ENCODE data around the gene SDR42E2. TPM values are rescaled to one million over a fixed set of nuclear protein-coding genes. Genes with fewer than 3 reads are reported as not detected.
"Not testable (repeated sequence)": the region's sequence is repeated elsewhere in the genome, so short reads cannot be mapped to it uniquely, and the experiment has no call there.

The SDR42E2 gene
- 0.07 TPM in 1 of 2 replicates, not detected in the other for total RNA-seq

GRCh38 chr16:22161999-22162655, at the start of gene SDR42E2:
Gene SDR42E2, plus strand, starts transcription at chr16:22162506. Its CDS starts 3,077 bp downstream, at chr16:22165583.
- no peak for DNase-seq (ENCODE audit: low read depth, low spot score)

GRCh38 chr16:22116095-22116700, 46.1 kb upstream of the SDR42E2 start:
- no peak for DNase-seq (ENCODE audit: low read depth, low spot score)

DNA sequence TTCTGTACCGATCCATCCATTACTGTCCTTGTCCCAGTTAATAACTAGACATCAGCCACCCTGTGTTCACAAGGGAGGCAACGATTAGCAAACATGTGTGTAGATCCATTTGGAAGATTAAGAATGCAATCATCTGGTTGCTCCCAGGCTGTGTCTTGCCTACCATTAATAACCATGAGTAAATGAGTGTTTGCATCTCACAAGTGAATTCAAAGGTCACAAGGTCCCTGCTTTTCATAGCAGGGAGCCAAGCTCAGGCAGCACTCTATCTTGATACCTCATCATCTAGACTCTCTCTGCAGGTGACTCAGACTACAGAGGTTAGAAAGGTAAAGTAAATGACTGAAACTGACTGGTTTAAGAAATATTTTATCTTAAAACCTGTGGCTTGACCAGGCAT, 44.7 kb upstream of the SDR42E2 start:
- no peak for DNase-seq (ENCODE audit: low read depth, low spot score)

GRCh38 chr16:22120440-22120839, 41.9 kb upstream of the SDR42E2 start:
- no peak for DNase-seq (ENCODE audit: low read depth, low spot score)

GRCh38 chr16:22122239-22122638, 40.1 kb upstream of the SDR42E2 start:
- DNase-seq (ENCODE audit: low read depth, low spot score) = no peak

- DNase-seq (ENCODE audit: low read depth, low spot score) = no peak
Measured at GRCh38 chr16:22123146-22123545, 39.2 kb upstream of the SDR42E2 start.

GRCh38 chr16:22123759-22124490, 38.4 kb upstream of the SDR42E2 start:
- no peak for DNase-seq (ENCODE audit: low read depth, low spot score)

GRCh38 chr16:22124583-22125284, 37.6 kb upstream of the SDR42E2 start:
- no peak for DNase-seq (ENCODE audit: low read depth, low spot score)

DNA sequence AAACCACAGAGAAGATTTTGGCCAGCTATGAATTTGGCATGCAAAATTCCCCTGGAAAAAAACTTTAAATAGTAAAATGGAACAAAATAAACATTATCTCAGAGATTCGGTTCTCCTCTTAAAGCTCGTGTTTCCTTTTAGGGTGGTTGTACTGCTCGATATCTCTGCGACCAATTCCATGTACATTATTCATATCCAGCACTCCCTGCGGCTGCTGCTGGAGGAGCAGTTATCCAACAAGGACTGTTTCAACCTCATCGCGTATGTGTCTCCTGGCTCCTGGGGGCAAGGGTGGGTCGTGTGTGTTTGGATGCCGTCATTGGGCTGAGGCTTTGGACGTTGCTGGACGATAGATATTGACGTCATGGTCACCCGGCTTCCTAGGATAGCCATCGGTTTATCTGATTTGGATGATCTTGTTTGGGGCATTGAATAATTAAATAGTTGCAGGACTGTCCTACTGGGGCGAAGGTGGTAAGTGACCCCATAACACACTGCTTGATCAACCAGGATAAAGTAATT, 36.2 kb upstream of the SDR42E2 start:
- DNase-seq (ENCODE audit: low read depth, low spot score) = no peak

GRCh38 chr16:22128537-22128936, 33.8 kb upstream of the SDR42E2 start:
- not testable (repeated sequence) for DNase-seq (ENCODE audit: low read depth, low spot score)

- DNase-seq (ENCODE audit: low read depth, low spot score) = no peak
Measured at GRCh38 chr16:22130528-22130927, 31.8 kb upstream of the SDR42E2 start.

DNA sequence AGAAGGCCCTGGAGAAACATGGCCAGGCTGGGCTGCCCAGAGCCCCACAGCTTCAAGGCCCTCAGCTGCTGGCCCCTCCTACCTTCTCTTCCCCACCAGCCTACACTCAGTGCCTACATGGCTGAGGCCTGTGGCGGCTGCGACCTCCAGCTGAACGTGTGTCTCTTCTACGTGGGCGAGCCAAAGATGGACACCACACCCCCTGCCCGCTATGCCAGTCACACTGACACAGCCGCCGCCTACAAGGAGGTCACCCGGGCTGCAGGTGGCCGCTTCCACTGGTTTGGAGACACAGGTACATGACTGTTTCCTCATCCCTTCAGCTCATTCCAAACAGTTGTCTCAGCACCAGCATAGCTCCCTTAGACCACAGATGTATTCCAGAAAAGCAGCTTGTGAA, 29.5 kb upstream of the SDR42E2 start:
- no peak for DNase-seq (ENCODE audit: low read depth, low spot score)

DNA sequence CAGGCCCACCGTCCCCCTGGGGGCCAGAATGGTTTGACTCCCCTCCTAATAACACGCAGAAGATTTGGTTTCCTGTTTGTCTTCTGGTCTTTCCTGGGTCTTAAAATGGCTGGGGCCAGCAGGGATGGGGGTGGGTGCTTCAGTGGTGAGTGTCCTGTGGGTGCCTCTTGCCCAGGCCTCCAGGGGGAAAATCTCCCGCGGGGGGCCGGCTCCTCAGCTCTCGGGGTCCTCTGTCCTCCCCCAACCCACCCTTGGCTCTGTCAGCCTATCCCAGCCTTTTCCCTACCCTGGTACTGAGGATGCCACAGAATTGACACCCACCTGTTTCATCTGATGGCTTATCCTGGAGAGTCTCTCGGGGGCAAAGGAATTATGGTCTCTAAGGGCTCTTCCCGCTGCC, 23.8 kb upstream of the SDR42E2 start:
- DNase-seq (ENCODE audit: low read depth, low spot score) = no peak

DNA sequence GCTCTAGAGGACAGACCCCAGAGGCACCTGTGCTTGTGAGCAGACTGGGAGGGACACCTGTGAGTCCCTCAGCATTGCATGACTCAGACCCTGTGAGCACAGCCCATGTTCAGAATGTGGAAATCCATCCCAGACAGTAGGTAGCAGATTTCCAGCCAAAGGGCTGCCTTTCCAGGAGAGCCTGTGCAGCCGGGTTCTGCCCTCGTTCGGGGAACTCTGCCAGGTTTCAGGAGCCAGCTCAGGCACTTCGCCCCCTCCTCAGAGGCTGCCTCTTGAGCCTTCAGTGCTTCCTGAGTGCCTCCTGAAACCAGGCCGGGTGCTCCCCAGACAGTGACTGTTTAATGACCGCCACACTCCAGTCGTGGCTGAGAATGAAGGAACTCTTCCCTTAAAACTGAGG, 23.3 kb upstream of the SDR42E2 start:
- no peak for DNase-seq (ENCODE audit: low read depth, low spot score)

DNA sequence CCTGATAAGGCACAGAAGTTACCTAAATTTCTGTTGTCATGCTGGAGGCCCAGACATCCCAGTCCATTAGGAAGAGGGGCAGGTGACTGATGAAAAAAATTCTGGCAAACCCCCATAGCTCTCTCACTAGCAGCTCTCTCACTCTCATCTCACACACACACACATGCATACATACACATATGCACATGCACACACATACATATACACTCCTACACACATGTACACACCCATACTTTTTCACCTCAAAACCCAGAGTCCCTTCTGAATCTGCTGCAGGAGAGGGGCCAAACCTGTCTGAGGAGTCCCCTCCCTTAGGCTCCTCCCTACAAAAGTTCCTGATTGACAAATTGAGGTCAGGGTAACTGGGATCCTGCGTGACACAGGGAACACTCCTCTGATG, 22.6 kb upstream of the SDR42E2 start:
- DNase-seq (ENCODE audit: low read depth, low spot score) = no peak

- no peak for DNase-seq (ENCODE audit: low read depth, low spot score)
Measured at GRCh38 chr16:22141767-22142166, 20.5 kb upstream of the SDR42E2 start.

DNA sequence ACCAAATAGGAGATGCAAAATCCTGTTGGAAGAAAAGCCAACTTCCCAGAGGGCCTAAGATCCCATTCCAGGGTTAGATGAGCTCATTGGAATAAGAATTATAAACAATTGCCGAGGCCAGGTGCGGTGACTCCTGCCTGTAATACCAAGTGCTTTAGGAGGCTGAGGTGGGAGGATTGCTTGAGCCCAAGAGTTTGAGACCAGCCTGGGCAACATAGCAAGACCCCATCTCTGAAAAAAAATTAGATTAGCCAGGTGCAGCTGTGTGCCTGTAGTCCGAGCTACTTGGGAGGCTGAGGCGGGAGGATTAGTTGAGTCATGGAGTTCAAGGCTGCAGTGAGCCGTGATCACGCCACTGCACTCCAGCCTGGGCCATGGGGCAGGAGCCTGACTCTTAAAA, 17.8 kb upstream of the SDR42E2 start:
- no peak for DNase-seq (ENCODE audit: low read depth, low spot score)

GRCh38 chr16:22147853-22148252, 14.5 kb upstream of the SDR42E2 start:
- DNase-seq (ENCODE audit: low read depth, low spot score) = no peak

GRCh38 chr16:22151246-22151998, 10.9 kb upstream of the SDR42E2 start:
- DNase-seq (ENCODE audit: low read depth, low spot score) = no peak

DNA sequence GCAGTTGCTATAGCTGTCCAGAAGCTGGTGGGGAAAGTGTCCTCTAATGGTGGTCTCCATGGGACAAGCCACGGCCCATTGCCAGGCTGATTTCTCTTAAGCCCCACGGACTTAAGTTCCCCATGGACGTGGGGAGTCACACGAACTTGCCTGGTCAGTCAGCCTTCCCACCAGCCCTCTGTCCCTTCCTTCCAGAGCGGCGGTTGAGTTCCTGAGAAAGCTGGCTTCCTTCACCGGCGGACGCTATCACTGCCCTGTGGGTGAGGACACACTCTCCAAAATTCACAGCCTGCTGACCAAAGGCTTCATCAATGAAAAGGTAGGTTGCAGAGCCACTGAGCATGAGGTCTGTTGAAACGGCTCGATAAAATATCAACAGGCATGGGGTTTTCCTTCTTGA, 10.0 kb upstream of the SDR42E2 start:
- DNase-seq (ENCODE audit: low read depth, low spot score) = no peak

DNA sequence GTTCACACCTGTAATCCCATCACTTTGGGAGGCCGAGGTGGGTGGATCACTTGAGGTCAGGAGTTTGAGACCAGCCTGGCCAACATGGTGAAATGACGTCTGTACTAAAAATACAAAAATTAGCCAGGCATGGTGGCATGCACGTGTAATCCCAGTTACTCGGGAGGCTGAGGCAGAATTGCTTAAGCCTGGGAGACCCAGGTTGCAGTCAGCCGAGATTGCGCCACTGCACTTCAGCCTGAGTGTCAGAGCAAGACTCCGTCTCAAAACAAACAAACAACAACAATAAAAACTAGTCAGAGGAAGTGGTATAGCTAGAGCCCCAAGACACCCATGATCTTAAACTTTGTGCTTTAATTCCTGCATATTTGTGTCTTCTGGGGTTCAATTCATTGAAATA, 9.2 kb upstream of the SDR42E2 start:
- not testable (repeated sequence) for DNase-seq (ENCODE audit: low read depth, low spot score)
